B cell (primary cell): ENCODE results near the gene FAM216B. TPM values are rescaled to one million over a fixed set of nuclear protein-coding genes. Genes with fewer than 3 reads are reported as not detected.

Source experiments
- ATAC-seq: fragments of 200-7000 bp; cut with Tn5 transposase; one replicate; pipeline ENCODE4 v1.10.0; 2021; ENCODE audit warnings: low read depth, mild to moderate bottlenecking, moderate number of reproducible peaks, moderate library complexity
- CTCF ChIA-PET: fragments of 350-600 bp; sonication (Branson Sonifier 250); formaldehyde crosslinking; loops from one replicate; lab custom pipeline; 2021; ENCODE audit warnings: antibody characterized with exemption, inconsistent platforms; lab: Charles Lee
- POLR2A ChIA-PET: fragments of 350-600 bp; sonication (Branson Sonifier 250); formaldehyde crosslinking; loops from one replicate; lab custom pipeline; 2021; ENCODE audit warnings: antibody characterized with exemption; lab: Charles Lee
- DNase-seq: peaks from one replicate; pipeline ENCODE4 v3.0.0; 2013
- H2AFZ ChIP-seq: 2 replicates; pipeline ENCODE4 v1.6.1; 2012; ENCODE audit warnings: mild to moderate bottlenecking, low read depth, low read length; ENCODE audit not compliant: insufficient read depth, poor library complexity, severe bottlenecking
- H3K27ac ChIP-seq, 2 donors: 1 replicate in 1 of 2; 2 replicates in 1 of 2; pipeline ENCODE4 v1.5.1; 2012 to 2013; ENCODE audit warnings: low read length in 2 of 2, mild to moderate bottlenecking in 2 of 2, moderate library complexity in 1 of 2
- H3K27me3 ChIP-seq, 4 experiments: fragments of 200-600 bp in 1 of 4; sonication (generic) in 1 of 4; replicated peaks in 1 of 4; 1 replicate in 2 of 4; 2 replicates in 2 of 4; pipeline versions ENCODE4 v1.6.1 to v1.7.0; 2013 to 2016; ENCODE audit warnings: low read length in 3 of 4, mild to moderate bottlenecking in 2 of 4, mixed read lengths in 1 of 4, moderate library complexity in 1 of 4; ENCODE audit not compliant: insufficient read depth in 4 of 4, control insufficient read depth in 3 of 4; ENCODE audit errors: control extremely low read depth in 1 of 4
- H3K36me3 ChIP-seq, 2 experiments: replicated peaks in 1 of 2; 1 replicate in 1 of 2; 2 replicates in 1 of 2; pipeline versions ENCODE4 v1.6.1 to v1.7.1; 2013; ENCODE audit warnings: low read length in 1 of 2; ENCODE audit not compliant: insufficient read depth in 2 of 2, control insufficient read depth in 1 of 2; ENCODE audit errors: control extremely low read depth in 1 of 2, extremely low read depth in 1 of 2
- H3K4me1 ChIP-seq, 2 donors: fragments of 200-600 bp in 1 of 2; sonication (generic) in 1 of 2; 1 replicate in 1 of 2; 2 replicates in 1 of 2; pipeline versions ENCODE4 v1.5.1 to v1.6.1; 2013 to 2017; ENCODE audit warnings: low read length in 2 of 2; ENCODE audit not compliant: control insufficient read depth in 2 of 2, insufficient read depth in 2 of 2
- H3K4me2 ChIP-seq: replicated peaks from 2 replicates; pipeline ENCODE3; 2012; ENCODE audit warnings: mild to moderate bottlenecking, low read depth, low read length; ENCODE audit not compliant: poor library complexity, severe bottlenecking
- H3K4me3 ChIP-seq, 5 experiments: fragments of 200-600 bp in 1 of 5; sonication (generic) in 1 of 5; 1 replicate in 3 of 5; 2 replicates in 2 of 5; pipeline versions ENCODE4 v1.5.1 to v1.7.0; 2011 to 2016; ENCODE audit warnings: low read length in 4 of 5, mild to moderate bottlenecking in 4 of 5, low read depth in 2 of 5, control low read depth in 1 of 5, moderate library complexity in 1 of 5; ENCODE audit not compliant: insufficient read depth in 1 of 5; ENCODE audit errors: control extremely low read depth in 1 of 5, extremely low read depth in 1 of 5
- H3K79me2 ChIP-seq: fragments of 200-600 bp; sonication (generic); one replicate; pipeline ENCODE4 v1.6.0; 2016; ENCODE audit warnings: low read length; ENCODE audit not compliant: control insufficient read depth, insufficient read depth
- H3K9ac ChIP-seq: fragments of 200-600 bp; sonication (generic); 2 replicates; pipeline ENCODE4 v1.6.1; 2017; ENCODE audit warnings: mild to moderate bottlenecking, low read length, moderate library complexity
- H3K9me3 ChIP-seq, 3 donors: one replicate each; pipeline versions ENCODE4 v1.6.1 to v1.7.1; 2013; ENCODE audit warnings: low read length in 2 of 3; ENCODE audit not compliant: control insufficient read depth in 2 of 3, insufficient read depth in 1 of 3; ENCODE audit errors: control extremely low read depth in 1 of 3
- H4K20me1 ChIP-seq: 2 replicates; pipeline ENCODE4 v1.6.0; 2012; ENCODE audit warnings: mild to moderate bottlenecking, low read length; ENCODE audit not compliant: insufficient read depth, control insufficient read depth, poor library complexity, severe bottlenecking
- H3K27ac Mint-ChIP-seq: one replicate; pipeline ENCODE4 v1.8.0; 2021; ENCODE audit warnings: mixed read lengths
- H3K27me3 Mint-ChIP-seq: one replicate; pipeline ENCODE4 v1.8.0; 2021; ENCODE audit warnings: mixed read lengths
- H3K4me1 Mint-ChIP-seq: one replicate; pipeline ENCODE4 v1.8.0; 2021; ENCODE audit warnings: mixed read lengths
- H3K4me3 Mint-ChIP-seq: one replicate; pipeline ENCODE4 v1.8.0; 2021; ENCODE audit warnings: mixed read lengths
- H3K9me3 Mint-ChIP-seq: one replicate; pipeline ENCODE4 v1.8.0; 2022; ENCODE audit warnings: mixed read lengths; ENCODE audit not compliant: insufficient read depth
- CTCF ChIP-seq: fragments of 200-600 bp; IDR thresholded peaks from one replicate; pipeline ENCODE4 v1.8.0; 2022; ENCODE audit warnings: antibody characterized with exemption, mild to moderate bottlenecking
- EZH2 ChIP-seq: IDR thresholded peaks from 2 replicates; pipeline ENCODE4 v1.6.1; 2012; ENCODE audit warnings: borderline replicate concordance, low read depth, mild to moderate bottlenecking, moderate library complexity, low read length; ENCODE audit not compliant: insufficient read depth, poor library complexity, severe bottlenecking
- WGBS: methylation state at CpG from one replicate; pipeline ENCODE4 v1.1.5; 2013; ENCODE audit warnings: missing lambda C conversion rate; ENCODE audit not compliant: insufficient coverage; 5-methylcytosine and 5-hydroxymethylcytosine counted together
- intact Hi-C: fragments of 100-400 bp; cut with micrococcal nuclease; formaldehyde crosslinking; loops from one replicate; pipeline ENCODE4 v1.10.0; 2022
- polyA plus RNA-seq: library from polyadenylated mRNA; depleted of rRNA; stranded (reverse); fragments of >200 nt; gene quantifications from 2 replicates; pipeline ENCODE4 v1.2.3, GENCODE V29; 2012
- total RNA-seq, 2 donors: library from RNA; stranded (reverse); fragments of 120-200 nt in 1 of 2; gene quantifications; 1 replicate in 1 of 2; 2 replicates in 1 of 2; pipeline versions ENCODE4 v1.2.3 to v1.2.4, GENCODE V29; 2013 to 2022

The FAM216B gene
- total and polyA plus RNA-seq, 2 donors (not counting 1 experiment from before 2014, with no cell fraction given): not detected

- intact Hi-C loops: no loop called here
- no peak for TF ChIP-seq CTCF
- no peak for TF ChIP-seq EZH2
Observed at GRCh38 chr13:42757678-42758420, 23.5 kb upstream of the FAM216B start.

GRCh38 chr13:42758515-42758914 is 22.9 kb upstream of the FAM216B start:
- Mint-ChIP-seq H3K9me3 (peaks cover 8% of the 10 kb centered on the region), H3K27ac (no peak overlapping the region), H3K4me3 (no peak overlapping the region), H3K27me3 (peaks cover 4% of the 10 kb centered on the region), H3K4me1 (no peaks in the 10 kb centered on the region)
- 100% methylated on average over 2 of the region's 3 CpGs for WGBS
- Histone ChIP-seq H3K36me3 (no peaks in the 10 kb centered on the region), H3K4me1 (no peaks in the 10 kb centered on the region), H3K27ac (no peak overlapping the region), H2AFZ (no peak overlapping the region), H3K4me2 (no peak overlapping the region), H3K9ac (no peak overlapping the region), H3K27me3 (no peaks in the 10 kb centered on the region), H3K9me3 (no peaks in the 10 kb centered on the region), H3K4me3 (no peak overlapping the region), H4K20me1 (no peaks in the 10 kb centered on the region), H3K79me2 (no peaks in the 10 kb centered on the region)
- ATAC-seq (no peak), DNase-seq (no peak)
- CTCF ChIA-PET: no interaction called here
- intact Hi-C loops: no loop called here
- TF ChIP-seq CTCF (no peak), EZH2 (no peak)
- POLR2A ChIA-PET: no interaction called here

More at GRCh38 chr13:42757678-42758420, 23.5 kb upstream of the FAM216B start:
- ATAC-seq (no peak), DNase-seq (no peak)
- Histone ChIP-seq H3K4me2 (no peak overlapping the region), H3K4me3 (no peak overlapping the region), H3K4me1 (no peaks in the 10 kb centered on the region), H3K27me3 (no peaks in the 10 kb centered on the region), H3K9ac (no peak overlapping the region), H3K79me2 (no peaks in the 10 kb centered on the region), H3K27ac (no peak overlapping the region), H4K20me1 (no peaks in the 10 kb centered on the region), H3K36me3 (no peaks in the 10 kb centered on the region), H2AFZ (no peak overlapping the region), H3K9me3 (no peaks in the 10 kb centered on the region)
- Mint-ChIP-seq H3K27me3 (peaks cover 4% of the 10 kb centered on the region), H3K27ac (no peak overlapping the region), H3K4me1 (no peaks in the 10 kb centered on the region), H3K4me3 (no peak overlapping the region), H3K9me3 (peaks cover 8% of the 10 kb centered on the region)
- no CpG with 5 or more reads among the region's 2 CpGs for WGBS
- ChIA-PET POLR2A (no interaction called here), CTCF (no interaction called here)
